Pancreas (tissue), 10 donors: ENCODE measurements around the gene UBXN6. TPM values are rescaled to one million over a fixed set of nuclear protein-coding genes. Genes with fewer than 3 reads are reported as not detected.

Source experiments
- ATAC-seq, 4 donors: fragments of 200-7000 bp; cut with Tn5 transposase; one replicate each; pipeline versions ENCODE4 v1.8.0 to v1.9.1; 2020; ENCODE audit warnings: mild to moderate bottlenecking in 4 of 4, moderate library complexity in 4 of 4
- DNase-seq, 6 donors: peaks; one replicate each; pipeline ENCODE4 v3.0.0-alpha.2; 2020
- FAIRE-seq: peaks from 2 replicates; lab custom pipeline; 2012; peaks lifted over from hg19 to GRCh38; lab: Jason Lieb, UNC
- H3K27ac ChIP-seq, 4 donors: fragments of 200-600 bp; sonication (generic); 1 replicate in 3 of 4; 2 replicates in 1 of 4; pipeline versions ENCODE4 v1.5.0 to v1.8.0; 2020
- H3K27me3 ChIP-seq, 4 donors: fragments of 200-600 bp; one replicate each; pipeline ENCODE4 v1.8.0; 2021
- H3K36me3 ChIP-seq, 3 donors: fragments of 200-600 bp; sonication (generic) in 1 of 3; one replicate each; pipeline versions ENCODE4 v1.5.0 to v1.8.0; 2020 to 2021
- H3K4me1 ChIP-seq, 3 donors: fragments of 200-600 bp; one replicate each; pipeline ENCODE4 v1.8.0; 2021
- H3K4me3 ChIP-seq, 4 donors: fragments of 200-600 bp; sonication (generic) in 2 of 4; one replicate each; pipeline versions ENCODE4 v1.5.0 to v1.8.0; 2020 to 2021
- H3K9me3 ChIP-seq, 4 donors: fragments of 200-600 bp; one replicate each; pipeline ENCODE4 v1.8.0; 2021
- CTCF ChIP-seq, 4 donors: fragments of 200-600 bp; sonication (generic) in 3 of 4; IDR thresholded peaks; one replicate each; pipeline versions ENCODE4 v1.5.0 to v1.8.0; 2021; ENCODE audit warnings: antibody characterized with exemption in 4 of 4
- WGBS, 2 donors: extraction: QIAGEN DNeasy Blood & Tissue Kit; methylation state at CpG; one replicate each; pipeline ENCODE4 v1.1.7; 2013; 5-methylcytosine and 5-hydroxymethylcytosine counted together
- intact Hi-C, 3 donors: fragments of 100-400 bp; cut with DNase I; formaldehyde crosslinking; loops; one replicate each; pipeline versions ENCODE4 v1.11.1 to v1.14.2; 2022
- polyA plus RNA-seq, 2 donors: library from polyadenylated mRNA; stranded (reverse); fragments of 200-250 nt; gene quantifications; one replicate each; pipeline ENCODE4 v1.2.3, GENCODE V29; 2013
- total RNA-seq, 6 donors: library from RNA; stranded (reverse); fragmentation: NEBNext Ultra II Directional in 4 of 6; extraction: Animal tissue kit (Norgen Biotek cat#: 25700) in 4 of 6; gene quantifications; one replicate each; pipeline versions ENCODE4 v1.2.1 to v1.2.4, GENCODE V29; 2021 to 2023
- donor health status: healthy with polysubstance abuse.
- donor health status: DM: no; HTN: no; CAD: no; lungs with moderate emphysema.
- donor health status: DM: no; HTN: no; CAD: no.
- donor health status: control.
- donor health status: control.
- donor health status: Bipolar disorder and iron deficiency.
- donor health status: DM: yes; HTN: yes; CAD: no.
- donor health status: DM: no; HTN: no; CAD: no.
- donor health status: DM: no; HTN: no; CAD: no.
- donor health status: DM: yes; HTN: yes; CAD: no.

The UBXN6 gene
- total RNA-seq (10 to 100 TPM; 57.2 to 79.3 (median 67.0) TPM), polyA plus RNA-seq (100 to 1,000 TPM; 110 to 130 TPM)

- Histone ChIP-seq H3K9me3 (no peaks in the 10 kb centered on the region), H3K27ac (peak within 1 kb of the TSS in 3 of 4 donors; percentile 64 to 70 (median 64)), H3K36me3 (peaks cover 0 to 7% (median 4%) of the 10 kb centered on the region in 3 donors), H3K27me3 (no peaks in the 10 kb centered on the region), H3K4me1 (peaks cover 0 to 10% (median 3%) of the 10 kb centered on the region in 3 donors), H3K4me3 (peak within 1 kb of the TSS; percentile 35 to 58 (median 50))
- TF ChIP-seq CTCF (IDR thresholded peaks at IDR 0.05): no peak
- FAIRE-seq (no peak), ATAC-seq (peak; percentile 93 to 95 (median 94)), DNase-seq (peak; percentile 94 to 99 (median 98))
- 9 to 10% methylated on average over 47 to 52 of the region's 52 CpGs for WGBS, 2 donors
- intact Hi-C loops: no loop called here
Observed at GRCh38 chr19:4457654-4458395, at the start of gene UBXN6. Gene UBXN6 (minus strand): TSS chr19:4457794. CDS start chr19:4457697, 97 bp downstream.

- ATAC-seq (no peak), DNase-seq (peak in 1 of 6 donors; percentile 17), FAIRE-seq (no peak)
- no peak for TF ChIP-seq CTCF (IDR thresholded peaks at IDR 0.05)
- intact Hi-C loops: no loop called here
- Histone ChIP-seq H3K4me1 (no peaks in the 10 kb centered on the region), H3K36me3 (peaks cover 0 to 4% (median 0%) of the 10 kb centered on the region in 3 donors), H3K4me3 (no peak overlapping the region), H3K9me3 (no peaks in the 10 kb centered on the region), H3K27ac (no peak overlapping the region), H3K27me3 (no peaks in the 10 kb centered on the region)
- WGBS, 2 donors: 84 to 90% methylated on average over 12 of the region's 12 CpGs
Observed at GRCh38 chr19:4507150-4507452, 49.5 kb upstream of the UBXN6 start.

GRCh38 chr19:4506449-4507149 is 49.0 kb upstream of the UBXN6 start:
- ATAC-seq (no peak), DNase-seq (peak in 1 of 6 donors; percentile 9), FAIRE-seq (no peak)
- H3K27ac ChIP-seq: no peak overlapping the region
- peaks cover 0 to 4% (median 0%) of the 10 kb centered on the region in 3 donors for H3K36me3 ChIP-seq
- H3K4me1 ChIP-seq: no peaks in the 10 kb centered on the region
- no peaks in the 10 kb centered on the region for H3K27me3 ChIP-seq
- no peak for TF ChIP-seq CTCF (IDR thresholded peaks at IDR 0.05)
- no peaks in the 10 kb centered on the region for H3K9me3 ChIP-seq
- intact Hi-C loops: no loop called here
- WGBS, 2 donors: 91 to 93% methylated on average over 17 of the region's 17 CpGs
- no peak overlapping the region for H3K4me3 ChIP-seq

GRCh38 chr19:4505570-4506448 is 48.2 kb upstream of the UBXN6 start:
- H3K36me3 ChIP-seq: peaks cover 0 to 4% (median 0%) of the 10 kb centered on the region in 3 donors

More at GRCh38 chr19:4505570-4506448, 48.2 kb upstream of the UBXN6 start:
- DNase-seq (peak in 1 of 6 donors; percentile 48), ATAC-seq (no peak), FAIRE-seq (no peak)
- Histone ChIP-seq H3K4me1 (no peaks in the 10 kb centered on the region), H3K27ac (no peak overlapping the region), H3K9me3 (no peaks in the 10 kb centered on the region), H3K4me3 (no peak overlapping the region), H3K27me3 (no peaks in the 10 kb centered on the region)
- TF ChIP-seq CTCF (IDR thresholded peaks at IDR 0.05): no peak
- intact Hi-C loops: no loop called here
- 94 to 97% methylated on average over 34 of the region's 34 CpGs for WGBS, 2 donors
